NCI-H1105 treated with DMSO at 0.1 percent for 48 hours (cell line): ENCODE data around the gene MB21D2.

Experiments used
- DNase-seq: peaks from one replicate; lab custom pipeline; 2025; lab: John Stamatoyannopoulos, UW

The MB21D2 gene

GRCh38 chr3:192923731-192924130, 6.1 kb upstream of the MB21D2 start:
- no peak for DNase-seq

- no peak for DNase-seq
Observed at GRCh38 chr3:192921793-192922192, 4.1 kb upstream of the MB21D2 start.

DNA sequence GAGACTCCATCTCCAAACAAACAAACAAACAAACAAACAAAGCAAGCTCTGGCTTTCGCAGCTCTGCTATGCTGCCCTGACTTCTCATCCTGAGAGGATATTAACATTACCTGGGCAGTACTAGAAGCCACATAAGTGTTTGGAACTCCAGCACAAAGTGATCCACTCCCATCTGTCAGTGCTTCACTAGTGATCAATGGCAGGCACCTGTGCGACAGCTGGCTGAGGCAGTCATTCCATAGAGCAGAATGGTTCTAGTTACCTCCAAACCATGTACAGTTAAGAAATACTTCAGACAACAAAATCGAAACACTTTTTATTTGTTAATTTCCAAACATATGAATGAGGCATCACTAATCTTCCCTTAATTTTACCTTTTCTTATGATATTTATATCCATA, 2.8 kb upstream of the MB21D2 start:
- no peak for DNase-seq

- DNase-seq = no peak
Observed at GRCh38 chr3:192919901-192920300, 2.2 kb upstream of the MB21D2 start.

DNA sequence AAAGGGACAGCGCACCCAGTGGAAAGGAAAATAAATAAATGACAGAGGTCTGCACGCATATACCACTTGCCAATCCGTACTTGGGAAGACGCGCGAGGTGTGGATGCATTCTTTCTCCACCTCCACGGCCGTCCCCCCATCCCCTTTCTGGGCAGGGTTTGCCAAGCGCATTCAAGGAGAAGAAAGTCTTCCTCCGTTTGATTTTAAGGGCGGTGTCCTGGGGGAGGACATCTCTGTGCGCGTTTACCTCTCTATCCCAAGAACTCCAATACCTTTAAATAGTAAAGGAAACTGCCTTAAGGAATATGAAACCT, 576 bp upstream of the MB21D2 start:
- no peak for DNase-seq

DNA sequence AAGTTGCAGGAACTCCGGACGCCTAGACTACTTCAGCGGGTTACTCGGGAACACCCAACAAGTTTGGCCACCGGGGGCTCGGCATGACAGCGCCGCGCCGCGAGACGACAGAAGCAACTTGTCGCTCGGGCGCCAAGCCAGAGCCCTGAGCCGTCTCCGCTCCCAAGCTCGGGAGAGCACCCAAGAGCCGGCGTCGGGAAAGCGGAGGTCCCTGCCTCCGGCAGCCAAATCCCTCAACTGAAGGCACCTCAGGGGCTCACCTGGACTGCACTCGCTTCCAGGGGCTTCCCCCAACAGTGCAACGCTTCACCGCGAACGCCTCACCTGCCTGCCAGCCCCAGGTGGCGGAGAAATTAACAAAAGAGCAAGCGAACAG, 640 bp downstream of the MB21D2 start:
- DNase-seq = peak; percentile 93

DNA sequence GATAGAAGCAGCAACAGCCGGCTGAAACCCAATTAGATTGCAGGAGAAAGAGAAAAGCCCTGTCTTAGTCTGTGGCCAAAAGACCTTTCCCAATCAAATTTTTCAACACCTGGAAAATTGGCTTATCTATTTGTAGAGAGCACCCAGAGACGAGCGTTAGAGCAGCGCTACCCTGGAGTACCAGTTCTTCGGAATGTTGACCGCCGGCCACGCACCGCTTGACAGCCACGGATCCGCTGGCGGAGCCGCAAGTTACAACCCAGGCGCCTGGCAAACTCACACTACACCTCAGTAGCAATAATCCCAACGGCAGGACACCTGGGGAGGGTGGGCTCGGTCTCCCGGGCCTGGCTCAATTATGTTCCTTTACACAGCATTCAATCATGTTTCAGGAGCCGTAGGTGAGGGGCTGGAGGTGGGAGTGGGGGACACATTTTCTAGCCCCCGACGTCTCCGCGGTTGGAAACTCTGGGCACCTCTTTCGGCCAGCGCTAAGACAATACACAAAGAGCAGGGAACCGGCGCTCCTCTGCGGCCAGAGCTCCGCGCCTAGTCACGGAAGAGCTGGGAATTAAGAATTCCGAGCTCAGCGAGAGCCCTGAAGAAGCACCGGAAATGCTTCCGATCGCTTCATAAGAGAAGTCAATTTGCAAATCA, 1.2 kb downstream of the MB21D2 start:
- peak; percentile 60 for DNase-seq

DNA sequence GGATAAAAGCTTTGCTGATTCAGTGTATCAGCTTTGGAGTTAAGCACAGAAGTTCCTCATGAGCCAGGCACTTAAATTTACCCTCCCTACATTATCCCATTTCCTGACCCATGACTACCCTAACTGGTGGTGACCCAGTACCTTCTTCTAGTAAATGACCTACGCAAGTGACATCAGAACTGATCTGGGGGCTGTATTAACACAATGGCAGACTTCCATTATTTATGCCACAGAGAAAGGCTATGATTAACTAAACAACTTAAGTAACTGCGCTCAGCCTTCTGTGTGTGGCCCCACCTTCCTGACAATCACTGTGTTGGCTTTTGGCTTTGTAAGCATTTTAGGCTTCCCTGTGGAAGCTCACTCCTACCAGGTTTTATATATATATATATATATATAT, 1.9 kb downstream of the MB21D2 start:
- peak; percentile 51 for DNase-seq

- peak; percentile 94 for DNase-seq
Observed at GRCh38 chr3:192915304-192915703, 2.4 kb downstream of the MB21D2 start.

GRCh38 chr3:192914848-192915247, 2.8 kb downstream of the MB21D2 start:
- peak; percentile 94 for DNase-seq

- DNase-seq = no peak
Observed at GRCh38 chr3:192913540-192913939, 4.1 kb downstream of the MB21D2 start.

- DNase-seq = no peak
Observed at GRCh38 chr3:192911293-192911692, 6.4 kb downstream of the MB21D2 start.

DNA sequence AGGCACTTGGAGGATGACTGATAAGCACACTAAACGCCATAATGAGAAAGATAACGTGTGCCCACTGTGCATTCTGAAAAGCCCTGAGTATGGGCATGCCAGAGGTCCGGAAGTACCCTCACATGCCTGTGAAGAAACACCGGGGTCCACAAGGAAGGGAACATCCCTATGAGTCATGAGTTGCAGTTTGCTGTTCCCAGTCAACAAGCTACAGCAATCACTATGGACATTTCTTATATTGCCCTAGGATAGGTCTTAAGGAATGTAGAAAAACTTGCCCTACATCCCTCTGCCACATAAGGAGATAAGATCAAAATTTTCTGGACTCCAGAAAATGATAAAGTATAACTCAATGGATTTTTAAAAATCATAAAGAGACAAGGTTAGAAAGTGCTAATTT, 9.9 kb downstream of the MB21D2 start:
- no peak for DNase-seq

DNA sequence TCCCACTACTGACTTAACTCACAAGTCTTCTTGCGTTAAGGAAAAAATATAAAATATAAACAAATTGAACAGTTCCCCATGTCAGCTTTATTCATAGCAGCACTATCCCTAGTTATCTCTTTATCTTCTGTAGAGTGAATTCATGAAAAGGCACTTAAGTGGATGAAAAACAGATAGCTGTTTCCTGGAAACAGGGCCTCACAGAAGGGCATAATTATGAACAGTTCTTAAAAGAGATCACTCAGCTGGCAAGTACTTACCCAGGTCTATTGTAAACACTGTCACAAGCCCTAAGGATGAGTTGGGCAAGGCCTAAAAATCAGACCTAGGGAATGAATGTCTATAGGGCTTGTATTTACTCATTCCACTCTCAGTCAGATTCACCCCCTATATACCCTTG, 10.7 kb downstream of the MB21D2 start:
- peak; percentile 35 for DNase-seq

GRCh38 chr3:192905980-192906678, 11.5 kb downstream of the MB21D2 start:
- no peak for DNase-seq

DNA sequence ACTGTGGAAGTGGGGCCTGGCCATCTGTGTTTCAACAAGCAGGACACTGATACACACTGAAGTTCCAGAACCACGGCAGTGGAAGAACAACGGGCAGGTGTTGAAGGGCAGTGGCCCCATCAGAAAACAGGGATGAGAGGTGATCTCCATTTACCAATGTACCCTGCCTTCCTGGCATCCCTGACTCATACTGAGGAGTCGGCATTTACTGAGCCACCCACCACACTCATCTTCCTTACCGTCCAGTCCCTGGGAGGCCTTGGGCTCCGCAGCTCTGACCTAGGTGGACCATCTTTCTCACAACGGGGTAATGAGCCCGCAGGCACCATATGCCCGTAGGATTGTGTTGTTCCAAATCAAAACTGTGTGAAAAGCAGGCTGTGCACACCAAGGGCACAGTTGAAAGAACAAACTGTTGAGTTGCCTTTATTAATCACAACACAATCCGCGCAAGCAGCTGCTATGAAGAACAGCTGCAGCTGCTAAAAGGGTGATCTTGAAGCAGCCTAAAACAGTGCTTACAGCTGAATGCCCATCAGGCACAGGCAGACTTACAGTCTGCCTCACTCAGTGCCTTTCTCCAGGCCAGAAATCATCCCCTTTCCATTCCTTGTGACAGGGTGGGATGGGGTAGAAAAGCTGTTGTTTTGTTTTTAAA, 12.9 kb downstream of the MB21D2 start:
- DNase-seq = no peak

GRCh38 chr3:192902549-192902948, 15.1 kb downstream of the MB21D2 start:
- DNase-seq = no peak

DNA sequence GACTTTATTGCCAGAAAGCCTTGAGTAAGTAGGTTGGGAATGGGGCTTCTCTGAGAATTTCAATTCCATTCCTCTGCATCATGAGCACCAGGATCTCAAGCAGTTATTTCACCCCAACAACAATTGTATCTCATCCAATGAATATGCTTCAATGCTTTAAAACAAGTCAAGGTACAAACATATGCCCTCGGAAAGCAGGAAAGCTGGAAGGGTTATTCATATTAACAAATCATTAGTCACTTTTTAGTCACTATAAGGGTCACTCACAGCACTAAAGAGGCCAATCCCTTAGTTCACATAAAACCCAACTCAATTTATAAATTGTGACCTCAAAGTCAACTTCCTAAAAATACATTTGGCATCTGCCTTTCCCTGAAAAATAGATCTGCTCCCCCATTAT, 16.2 kb downstream of the MB21D2 start:
- DNase-seq = no peak

DNA sequence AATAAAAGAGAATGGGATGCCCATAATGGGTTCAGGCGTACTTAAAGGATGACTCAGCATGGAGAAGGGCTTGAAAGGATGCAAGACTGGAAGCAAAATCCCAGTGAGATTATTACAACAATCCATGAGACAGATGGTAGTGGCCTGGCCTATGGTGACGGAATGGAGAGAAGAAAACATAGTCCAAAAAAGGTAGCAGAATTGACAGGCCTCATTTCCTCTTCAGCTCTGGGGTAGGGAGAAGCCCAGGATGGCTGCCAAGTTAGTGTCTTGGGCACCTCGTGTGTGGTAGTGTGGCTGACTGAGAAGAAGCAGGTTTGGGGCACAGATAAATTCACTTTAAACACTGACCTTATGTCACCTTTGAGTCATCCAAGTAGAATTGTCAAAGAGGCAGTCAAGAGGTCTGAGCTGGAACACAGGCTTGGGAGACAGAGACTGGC, 18.1 kb downstream of the MB21D2 start:
- no peak for DNase-seq

- no peak for DNase-seq
Observed at GRCh38 chr3:192897005-192897404, 20.7 kb downstream of the MB21D2 start.

GRCh38 chr3:192896208-192896607, 21.4 kb downstream of the MB21D2 start:
- DNase-seq = no peak

DNA sequence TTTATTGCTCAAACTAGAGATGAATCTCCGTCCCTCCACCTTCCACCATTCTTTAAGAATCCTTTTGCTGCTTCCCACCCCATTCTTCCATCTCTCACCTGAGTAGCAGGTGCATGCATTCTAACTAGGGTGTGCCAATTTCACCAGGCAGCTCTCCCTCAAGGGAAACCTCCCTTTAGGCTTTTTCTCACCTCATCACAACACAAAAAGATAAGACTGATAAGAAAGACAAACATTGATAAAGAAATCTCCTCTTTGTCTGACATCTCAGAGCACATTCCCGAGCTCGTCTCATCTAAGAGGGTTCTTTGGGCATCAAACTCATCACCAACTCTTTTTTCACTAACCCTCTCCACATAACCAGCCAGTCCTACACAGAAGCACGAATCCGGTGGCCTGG, 23.0 kb downstream of the MB21D2 start:
- DNase-seq = no peak

- DNase-seq = no peak
Observed at GRCh38 chr3:192892981-192893700, 24.5 kb downstream of the MB21D2 start.
